Sigmoid colon (tissue), 4 donors: ENCODE measurements around the gene TMEM144.

Experiments
- CTCF ChIP-seq, 4 experiments: fragments of 450-650 bp in 3 of 4; fragments of 200-600 bp in 1 of 4; IDR thresholded peaks; one replicate each; pipeline ENCODE4 v1.5.1; 2016 to 2019; ENCODE audit warnings: antibody characterized with exemption in 4 of 4, mild to moderate bottlenecking in 3 of 4, moderate library complexity in 2 of 4
- EP300 ChIP-seq, 4 donors: sonication (generic); formaldehyde crosslinking; IDR thresholded peaks; one replicate each; pipeline ENCODE4 v1.6.1; 2017; ENCODE audit warnings: antibody characterized with exemption in 4 of 4
- POLR2A ChIP-seq, 2 donors: fragments of 450-650 bp; IDR thresholded peaks; one replicate each; pipeline ENCODE4 v1.6.1; 2016; ENCODE audit warnings: antibody characterized with exemption in 2 of 2, mild to moderate bottlenecking in 2 of 2, moderate library complexity in 2 of 2
- POLR2AphosphoS5 ChIP-seq, 4 donors: sonication (generic); formaldehyde crosslinking; IDR thresholded peaks; one replicate each; pipeline ENCODE4 v1.6.1; 2017; ENCODE audit warnings: antibody characterized with exemption in 4 of 4

- TF ChIP-seq POLR2AphosphoS5 (IDR thresholded peaks at IDR 0.05) (no peak), CTCF (IDR thresholded peaks at IDR 0.05) (no peak), POLR2A (IDR thresholded peaks at IDR 0.05) (no peak), EP300 (IDR thresholded peaks at IDR 0.05) (no peak)
Observed at GRCh38 chr4:158203929-158204328, 6.4 kb upstream of the TMEM144 start.
